Endometrial microvascular endothelial cells (primary cell): ENCODE measurements around the gene MAPKAPK3. TPM values are rescaled to one million over a fixed set of nuclear protein-coding genes. Genes with fewer than 3 reads are reported as not detected.

ENCODE experiments used
- total RNA-seq: library from RNA; depleted of rRNA; stranded (reverse); fragments of >200 nt; gene quantifications from one replicate; pipeline ENCODE4 v1.2.3, GENCODE V29; 2015; ENCODE audit errors: inconsistent ontology term

Gene MAPKAPK3
- total RNA-seq, 1 donor from 2014 or later, result 39.4 TPM

Other genes with a start within 250 kb of the MAPKAPK3 start
- not detected for gene CACNA2D2, start 113.5 kb upstream of the MAPKAPK3 start, total RNA-seq
- 0.56 TPM for gene C3orf18, start 49.4 kb upstream of the MAPKAPK3 start, total RNA-seq
- 14.7 TPM for gene HEMK1, start 47.6 kb upstream of the MAPKAPK3 start, total RNA-seq
- gene CISH, start 5.4 kb upstream of the MAPKAPK3 start, total RNA-seq, result 0.19 TPM
- gene DOCK3, start 57.8 kb downstream of the MAPKAPK3 start, total RNA-seq, result not detected